Measurements from ENCODE around the gene IKZF5.

The IKZF5 gene

DNA sequence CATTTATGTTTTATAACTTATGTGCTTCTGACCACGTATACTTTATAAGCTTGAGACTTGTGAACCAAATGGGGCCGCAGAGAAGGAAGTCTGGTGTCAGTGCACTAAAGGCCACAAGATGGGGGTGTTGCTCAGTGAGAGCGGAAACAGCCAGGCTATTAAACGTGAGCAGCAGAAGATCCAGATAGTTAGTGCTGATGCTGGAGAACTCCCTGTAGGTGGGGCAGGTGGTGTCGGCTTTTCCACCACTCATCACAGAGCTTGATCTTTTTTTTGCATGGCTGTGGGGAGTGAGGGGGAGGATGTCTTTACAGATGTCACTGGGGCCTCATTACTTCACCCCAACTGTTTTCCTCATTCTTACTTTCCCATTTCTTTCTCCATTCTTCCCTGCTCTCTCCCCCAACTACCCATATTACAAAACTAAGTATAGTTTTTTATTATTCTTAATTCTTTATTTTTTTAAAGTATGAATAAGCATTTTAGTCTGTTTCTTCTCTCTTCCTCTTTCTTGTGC lies 34.9 kb upstream of the IKZF5 start:
- H2AFZ ChIP-seq (ENCODE audit: low read depth) = no peak overlapping the region
- TF ChIP-seq CTCF (conservative IDR thresholded peaks at IDR 0.05; ENCODE audit: low read depth, low read length) = peak; percentile 77; the same call in 1 of the 2 replicates

GRCh38 chr10:123042708-123043408 lies 34.3 kb upstream of the IKZF5 start:
- Histone ChIP-seq H3K9ac (no peak overlapping the region), H3K27me3 (ENCODE audit: insufficient read depth, low read depth) (no peaks in the 10 kb centered on the region), H4K20me1 (ENCODE audit: insufficient read depth) (no peaks in the 10 kb centered on the region), H3K4me3 (IDR thresholded peaks at IDR 0.05; ENCODE audit: insufficient read depth, low read depth, low read length) (no peak overlapping the region), H3K79me2 (ENCODE audit: insufficient read depth, low read depth) (no peaks in the 10 kb centered on the region), H3K27ac (no peak overlapping the region), H3K4me2 (no peak overlapping the region), H3K4me1 (ENCODE audit: low read depth, poor library complexity, severe bottlenecking) (peaks cover 25% of the 10 kb centered on the region), H3K36me3 (ENCODE audit: insufficient read depth) (no peaks in the 10 kb centered on the region), H2AFZ (ENCODE audit: low read depth) (no peak overlapping the region)
- TF ChIP-seq CTCF (conservative IDR thresholded peaks at IDR 0.05; ENCODE audit: low read depth, low read length) = no peak

More for the DNA sequence above, 34.9 kb upstream of the IKZF5 start:
- Histone ChIP-seq H3K27ac (no peak overlapping the region), H3K4me1 (ENCODE audit: low read depth, poor library complexity, severe bottlenecking) (peaks cover 25% of the 10 kb centered on the region), H3K9ac (no peak overlapping the region), H3K4me2 (no peak overlapping the region), H3K4me3 (IDR thresholded peaks at IDR 0.05; ENCODE audit: insufficient read depth, low read depth, low read length) (no peak overlapping the region), H3K79me2 (ENCODE audit: insufficient read depth, low read depth) (no peaks in the 10 kb centered on the region), H3K36me3 (ENCODE audit: insufficient read depth) (no peaks in the 10 kb centered on the region), H3K27me3 (ENCODE audit: insufficient read depth, low read depth) (no peaks in the 10 kb centered on the region), H4K20me1 (ENCODE audit: insufficient read depth) (no peaks in the 10 kb centered on the region)

DNA sequence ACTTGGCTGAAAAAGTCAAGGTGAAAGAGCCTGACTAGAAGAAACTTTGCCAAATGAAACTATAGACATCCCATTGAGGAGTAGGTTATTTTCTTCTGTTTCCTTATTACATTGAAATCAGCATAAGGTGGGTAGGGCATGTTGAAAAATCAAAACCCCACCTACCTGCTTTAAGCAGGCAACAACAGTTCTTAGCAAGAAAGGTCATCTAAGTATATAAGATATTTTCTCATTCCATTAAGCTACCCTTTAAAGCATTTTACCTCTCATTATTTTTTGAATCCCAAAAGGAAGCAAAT lies 31.0 kb upstream of the IKZF5 start:
- H3K9ac ChIP-seq = no peak overlapping the region
- H3K79me2 ChIP-seq (ENCODE audit: insufficient read depth, low read depth) = no peaks in the 10 kb centered on the region
- H4K20me1 ChIP-seq (ENCODE audit: insufficient read depth) = no peaks in the 10 kb centered on the region
- no peaks in the 10 kb centered on the region for H3K36me3 ChIP-seq (ENCODE audit: insufficient read depth)
- H2AFZ ChIP-seq (ENCODE audit: low read depth) = no peak overlapping the region
- peaks cover 21% of the 10 kb centered on the region for H3K4me1 ChIP-seq (ENCODE audit: low read depth, poor library complexity, severe bottlenecking)
- H3K4me2 ChIP-seq = no peak overlapping the region
- H3K27ac ChIP-seq = no peak overlapping the region
- TF ChIP-seq CTCF (conservative IDR thresholded peaks at IDR 0.05; ENCODE audit: low read depth, low read length) = no peak
- H3K4me3 ChIP-seq (IDR thresholded peaks at IDR 0.05; ENCODE audit: insufficient read depth, low read depth, low read length) = no peak overlapping the region
- H3K27me3 ChIP-seq (ENCODE audit: insufficient read depth, low read depth) = no peaks in the 10 kb centered on the region

DNA sequence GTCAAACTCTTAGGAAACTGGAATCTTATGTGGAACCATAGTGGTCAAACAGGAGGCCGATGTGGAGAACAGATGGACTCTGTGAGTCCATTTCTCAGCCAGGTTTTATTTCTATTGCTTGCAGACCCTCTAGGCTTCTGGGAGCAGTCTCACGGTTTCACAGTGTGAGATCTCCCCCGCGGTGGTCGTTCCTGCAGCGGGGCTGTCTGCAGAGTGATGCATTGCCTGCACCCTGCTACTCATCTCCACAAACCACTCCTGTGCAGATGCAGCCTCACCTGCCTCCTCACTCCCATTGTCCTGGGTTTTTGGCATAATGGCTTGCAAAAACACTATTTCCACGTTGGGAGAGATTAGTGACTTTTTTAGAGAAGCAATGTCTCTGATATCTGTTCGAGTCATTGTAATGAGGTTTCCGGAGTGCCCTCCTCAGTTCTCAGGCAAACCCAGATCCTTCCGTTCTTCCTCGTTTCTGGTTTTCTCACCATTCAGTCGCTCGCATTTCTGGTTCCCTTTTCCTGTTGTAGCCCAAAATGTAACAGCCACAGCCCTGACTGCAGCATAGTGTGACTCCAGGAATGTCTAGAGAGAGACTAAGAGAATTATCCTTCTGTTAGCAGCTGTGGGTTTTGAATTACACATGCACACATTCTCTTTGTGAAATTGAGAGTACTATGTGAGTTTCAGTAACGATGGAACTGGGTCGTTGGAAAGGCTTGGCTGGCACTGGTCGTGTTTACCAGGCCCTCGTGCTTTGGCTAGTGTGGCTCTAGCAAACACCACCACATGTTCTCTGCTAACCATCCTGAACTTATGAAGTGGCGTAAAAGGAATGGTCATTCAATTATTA lies 30.4 kb upstream of the IKZF5 start:
- Histone ChIP-seq H3K4me1 (ENCODE audit: low read depth, poor library complexity, severe bottlenecking) (peaks cover 18% of the 10 kb centered on the region), H3K9ac (no peak overlapping the region), H3K4me3 (IDR thresholded peaks at IDR 0.05; ENCODE audit: insufficient read depth, low read depth, low read length) (no peak overlapping the region), H3K27ac (no peak overlapping the region), H4K20me1 (ENCODE audit: insufficient read depth) (no peaks in the 10 kb centered on the region), H3K36me3 (ENCODE audit: insufficient read depth) (no peaks in the 10 kb centered on the region), H2AFZ (ENCODE audit: low read depth) (no peak overlapping the region), H3K27me3 (ENCODE audit: insufficient read depth, low read depth) (no peaks in the 10 kb centered on the region), H3K4me2 (no peak overlapping the region), H3K79me2 (ENCODE audit: insufficient read depth, low read depth) (no peaks in the 10 kb centered on the region)
- TF ChIP-seq CTCF (conservative IDR thresholded peaks at IDR 0.05; ENCODE audit: low read depth, low read length) = no peak

Measured in KMS-11 (cell line).